ENCODE measurements around the gene ZKSCAN3.

The ZKSCAN3 gene

DNA sequence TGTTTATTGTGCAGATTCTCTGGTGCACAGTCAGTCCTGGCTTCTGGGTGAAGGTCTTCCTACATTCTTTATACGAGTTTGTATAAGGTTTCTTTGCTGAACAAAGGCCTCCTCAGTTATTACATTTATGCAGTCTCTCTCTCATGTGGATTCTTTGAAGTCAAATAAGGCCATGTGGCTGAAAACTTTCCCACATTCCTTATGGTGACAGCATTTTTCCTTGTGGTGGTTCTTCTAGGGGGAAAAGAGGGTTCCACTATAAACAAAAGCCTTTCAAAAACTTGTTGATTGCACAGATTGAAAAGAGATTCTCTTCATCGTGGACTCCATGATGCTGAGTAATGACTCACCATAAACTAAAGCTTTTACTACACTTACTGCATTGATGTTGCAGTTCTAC is 30.6 kb downstream of the ZKSCAN3 start:
- H3K36me3 ChIP-seq (ENCODE audit: low read length) = peaks cover 13% of the 10 kb centered on the region; the same call in 1 of the 2 replicates

DNA sequence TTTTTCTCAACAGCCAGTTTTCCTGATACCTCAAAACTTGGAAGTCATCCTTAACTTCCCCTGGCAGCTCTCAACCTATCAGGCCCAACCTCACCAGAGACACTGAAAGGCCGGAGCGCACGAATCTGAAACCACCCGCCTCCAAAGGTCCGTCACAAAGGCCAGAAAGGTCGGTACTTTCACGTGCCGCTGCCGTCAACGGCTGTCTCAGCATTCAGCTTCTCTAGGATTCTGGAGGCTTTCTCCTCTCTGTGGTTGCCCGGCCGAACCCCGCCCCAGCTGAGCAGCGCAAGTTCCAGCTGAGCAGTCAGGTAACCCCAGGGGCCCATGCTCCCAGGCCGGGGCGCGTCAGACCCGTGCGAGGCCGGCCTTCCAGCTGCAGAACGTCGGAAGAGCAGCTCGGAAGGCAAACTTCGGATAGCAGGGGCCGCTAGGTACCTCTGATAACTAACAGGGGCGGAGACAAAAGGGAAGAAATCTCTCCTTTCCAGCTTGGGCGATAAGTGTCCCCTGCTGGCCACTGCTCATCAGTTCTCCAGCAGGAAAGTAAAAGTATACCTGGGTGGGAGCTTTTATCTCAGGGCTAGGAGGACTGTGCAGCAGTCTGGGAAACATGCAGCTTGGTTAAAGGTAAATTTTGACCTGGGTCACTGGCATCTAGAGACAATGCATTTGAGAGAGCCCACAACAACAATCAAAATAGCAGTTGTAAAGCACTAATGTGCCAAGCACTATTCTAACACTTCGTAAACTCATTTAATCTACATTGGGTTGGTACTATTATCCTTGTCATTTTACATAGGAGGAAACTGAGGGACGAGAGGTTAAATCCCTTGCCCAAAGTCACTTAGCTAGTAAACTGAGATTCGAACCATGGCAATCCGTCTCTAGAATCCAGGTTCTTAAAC is 33.7 kb downstream of the ZKSCAN3 start:
- peak overlapping the region; percentile 40 for H3K4me3 ChIP-seq (ENCODE audit: insufficient read depth, low read length, poor library complexity, severe bottlenecking)
- no peaks in the 10 kb centered on the region for H3K27me3 ChIP-seq (ENCODE audit: low read length)
- peak overlapping the region; percentile 81 for H2AFZ ChIP-seq (ENCODE audit: low read depth, low read length, severe bottlenecking)
- H4K20me1 ChIP-seq (ENCODE audit: low read depth, low read length) = no peaks in the 10 kb centered on the region
- H3K9ac ChIP-seq (ENCODE audit: low read length) = peak overlapping the region; percentile 39
- H3K79me2 ChIP-seq (ENCODE audit: insufficient read depth, low read length) = no peaks in the 10 kb centered on the region
- peaks cover 6% of the 10 kb centered on the region; the same call in 1 of the 2 replicates for H3K36me3 ChIP-seq (ENCODE audit: low read length)
- no peaks in the 10 kb centered on the region for H3K9me2 ChIP-seq (replicated peaks; ENCODE audit: insufficient read depth, low read length)
- H3K27ac ChIP-seq (ENCODE audit: low read depth, low read length) = no peak overlapping the region
- H3K9me3 ChIP-seq (ENCODE audit: insufficient read depth, low read length) = peaks cover 5% of the 10 kb centered on the region; the same call in 1 of the 2 replicates
- TF ChIP-seq EZH2phosphoT487 (conservative IDR thresholded peaks at IDR 0.05; ENCODE audit: low read length) = no peak
- TF ChIP-seq, protein P1, sequence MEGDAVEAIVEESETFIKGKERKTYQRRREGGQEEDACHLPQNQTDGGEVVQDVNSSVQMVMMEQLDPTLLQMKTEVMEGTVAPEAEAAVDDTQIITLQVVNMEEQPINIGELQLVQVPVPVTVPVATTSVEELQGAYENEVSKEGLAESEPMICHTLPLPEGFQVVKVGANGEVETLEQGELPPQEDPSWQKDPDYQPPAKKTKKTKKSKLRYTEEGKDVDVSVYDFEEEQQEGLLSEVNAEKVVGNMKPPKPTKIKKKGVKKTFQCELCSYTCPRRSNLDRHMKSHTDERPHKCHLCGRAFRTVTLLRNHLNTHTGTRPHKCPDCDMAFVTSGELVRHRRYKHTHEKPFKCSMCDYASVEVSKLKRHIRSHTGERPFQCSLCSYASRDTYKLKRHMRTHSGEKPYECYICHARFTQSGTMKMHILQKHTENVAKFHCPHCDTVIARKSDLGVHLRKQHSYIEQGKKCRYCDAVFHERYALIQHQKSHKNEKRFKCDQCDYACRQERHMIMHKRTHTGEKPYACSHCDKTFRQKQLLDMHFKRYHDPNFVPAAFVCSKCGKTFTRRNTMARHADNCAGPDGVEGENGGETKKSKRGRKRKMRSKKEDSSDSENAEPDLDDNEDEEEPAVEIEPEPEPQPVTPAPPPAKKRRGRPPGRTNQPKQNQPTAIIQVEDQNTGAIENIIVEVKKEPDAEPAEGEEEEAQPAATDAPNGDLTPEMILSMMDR (IDR thresholded peaks at IDR 0.05; ENCODE audit: insufficient read depth, low read length, poor library complexity, severe bottlenecking) = peak; percentile 25
- H3F3A ChIP-seq (ENCODE audit: insufficient read depth) = 0 out of 2 replicates have a peak, but pooled peaks cover 5% of the 10 kb centered on the region
- peak overlapping the region; percentile 56 for H3K4me2 ChIP-seq (ENCODE audit: low read depth, low read length, poor library complexity, severe bottlenecking)

More for the DNA sequence above, 30.6 kb downstream of the ZKSCAN3 start:
- Histone ChIP-seq H4K20me1 (ENCODE audit: low read depth, low read length) (no peaks in the 10 kb centered on the region), H3K9ac (ENCODE audit: low read length) (no peak overlapping the region), H3K9me3 (ENCODE audit: insufficient read depth, low read length) (peaks cover 5% of the 10 kb centered on the region; the same call in 1 of the 2 replicates), H3K4me2 (ENCODE audit: low read depth, low read length, poor library complexity, severe bottlenecking) (no peak overlapping the region), H3K79me2 (ENCODE audit: insufficient read depth, low read length) (no peaks in the 10 kb centered on the region), H3F3A (ENCODE audit: insufficient read depth) (0 out of 2 replicates have a peak, but pooled peaks cover 5% of the 10 kb centered on the region), H3K4me3 (ENCODE audit: insufficient read depth, low read length, poor library complexity, severe bottlenecking) (no peak overlapping the region), H3K27ac (ENCODE audit: low read depth, low read length) (no peak overlapping the region), H2AFZ (ENCODE audit: low read depth, low read length, severe bottlenecking) (no peak overlapping the region), H3K9me2 (replicated peaks; ENCODE audit: insufficient read depth, low read length) (no peaks in the 10 kb centered on the region), H3K27me3 (ENCODE audit: low read length) (no peaks in the 10 kb centered on the region)
- TF ChIP-seq, protein P1 (IDR thresholded peaks at IDR 0.05; ENCODE audit: insufficient read depth, low read length, poor library complexity, severe bottlenecking) = no peak
- TF ChIP-seq EZH2phosphoT487 (conservative IDR thresholded peaks at IDR 0.05; ENCODE audit: low read length) = no peak

DNA sequence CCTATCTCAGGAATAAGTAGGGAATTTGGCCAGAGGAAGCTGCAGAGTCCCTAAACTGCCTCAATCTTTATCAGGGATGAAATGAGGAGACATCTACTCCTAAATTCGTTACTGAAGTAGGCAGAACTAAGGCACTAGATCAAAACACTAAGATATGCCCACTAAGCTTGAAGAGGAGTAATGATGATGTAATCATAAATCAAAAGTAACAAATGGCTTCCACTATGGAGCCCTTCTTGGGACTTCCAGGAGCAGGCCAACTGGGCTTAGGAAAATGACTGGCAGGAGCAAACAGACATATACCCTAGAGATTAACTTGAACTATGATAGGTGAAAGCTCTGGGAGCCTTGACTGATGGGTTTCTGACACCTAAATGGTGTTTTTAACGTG is 34.4 kb downstream of the ZKSCAN3 start:
- Histone ChIP-seq H3K4me3 (ENCODE audit: insufficient read depth, low read length, poor library complexity, severe bottlenecking) (no peak overlapping the region), H3K27ac (ENCODE audit: low read depth, low read length) (no peak overlapping the region), H3K9ac (ENCODE audit: low read length) (no peak overlapping the region), H3K9me3 (ENCODE audit: insufficient read depth, low read length) (peaks cover 1% of the 10 kb centered on the region; the same call in 1 of the 2 replicates), H4K20me1 (ENCODE audit: low read depth, low read length) (no peaks in the 10 kb centered on the region), H3K9me2 (replicated peaks; ENCODE audit: insufficient read depth, low read length) (no peaks in the 10 kb centered on the region), H3K27me3 (ENCODE audit: low read length) (no peaks in the 10 kb centered on the region), H2AFZ (ENCODE audit: low read depth, low read length, severe bottlenecking) (no peak overlapping the region), H3K36me3 (ENCODE audit: low read length) (no peaks in the 10 kb centered on the region), H3K4me2 (ENCODE audit: low read depth, low read length, poor library complexity, severe bottlenecking) (no peak overlapping the region), H3K79me2 (ENCODE audit: insufficient read depth, low read length) (no peaks in the 10 kb centered on the region), H3F3A (ENCODE audit: insufficient read depth) (0 out of 2 replicates have a peak, but pooled peaks cover 5% of the 10 kb centered on the region)
- TF ChIP-seq, protein P1 (IDR thresholded peaks at IDR 0.05; ENCODE audit: insufficient read depth, low read length, poor library complexity, severe bottlenecking) = no peak
- TF ChIP-seq EZH2phosphoT487 (conservative IDR thresholded peaks at IDR 0.05; ENCODE audit: low read length) = no peak

Measured in SU-DHL-6 (cell line).